ENCODE results near the gene NOD2.

- TF ChIP-seq POLR2AphosphoS5 (IDR thresholded peaks at IDR 0.05; ENCODE audit: low read depth, low read length): no peak
- no peak for TF ChIP-seq EZH2 (IDR thresholded peaks at IDR 0.05)
- no peak for TF ChIP-seq CTCF (IDR thresholded peaks at IDR 0.05 in 2 of 3, conservative IDR thresholded peaks at IDR 0.05 in 1 of 3; ENCODE audit: borderline replicate concordance in 1 of 3, insufficient read depth in 1 of 3, low read depth in 2 of 3, low read length in 2 of 3)
- TF ChIP-seq POLR2A (IDR thresholded peaks at IDR 0.05; ENCODE audit: borderline replicate concordance, extremely low read depth, insufficient read depth, insufficient read length): no peak
- no peak for TF ChIP-seq SP1 (IDR thresholded peaks at IDR 0.05; ENCODE audit: low read depth)
- no peak for TF ChIP-seq ZNF274 (IDR thresholded peaks at IDR 0.05; ENCODE audit: low read depth, low read length)
- TF ChIP-seq ATF3 (IDR thresholded peaks at IDR 0.05): no peak
- no peak for TF ChIP-seq MAX (IDR thresholded peaks at IDR 0.05)
- TF ChIP-seq ZBTB33 (IDR thresholded peaks at IDR 0.05; ENCODE audit: extremely low read depth, insufficient replicate concordance, low read length): no peak
- TF ChIP-seq RAD21 (IDR thresholded peaks at IDR 0.05; ENCODE audit: low read depth): no peak
Observed at GRCh38 chr16:50652836-50653425, 40.5 kb upstream of the NOD2 start.
